Stimulated activated CD4-positive, alpha-beta T cell treated with anti-CD3 and anti-CD28 coated beads, Interleukin-1b, Interleukin-23, amount 100 ng/mL, for 24 hours (primary cell): ENCODE measurements around the gene PRKCD.

Experiments
- DNase-seq, 4 experiments: peaks; one replicate each; pipeline ENCODE4 v3.0.0-alpha.2; 2020; ENCODE audit warnings: low read depth in 4 of 4, low spot score in 1 of 4

The PRKCD gene

DNA sequence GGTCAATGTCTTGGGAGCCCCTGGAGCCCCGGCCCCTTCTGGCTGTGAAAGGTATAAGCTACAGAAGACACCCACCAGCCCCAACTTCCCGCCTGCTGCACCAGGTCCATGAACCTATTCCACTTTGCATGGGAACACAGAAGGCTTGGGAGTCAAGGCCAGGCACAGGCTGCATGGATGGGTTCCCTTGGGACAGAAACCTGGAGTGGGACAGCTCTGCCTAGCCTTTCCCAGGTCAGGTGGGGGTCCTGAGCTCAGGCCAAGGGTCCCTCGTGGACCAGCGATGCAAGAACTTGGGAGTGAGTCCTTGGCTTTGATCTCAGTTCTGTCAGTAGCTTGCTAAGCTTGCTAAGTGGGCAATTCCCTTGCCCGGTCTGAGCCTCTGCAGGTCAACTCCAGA lies 69.8 kb downstream of the PRKCD start:
- DNase-seq: no peak

GRCh38 chr3:53231532-53232511 lies 70.8 kb downstream of the PRKCD start:
- DNase-seq: no peak

- DNase-seq: no peak
Observed at GRCh38 chr3:53232641-53233377, 71.8 kb downstream of the PRKCD start.

DNA sequence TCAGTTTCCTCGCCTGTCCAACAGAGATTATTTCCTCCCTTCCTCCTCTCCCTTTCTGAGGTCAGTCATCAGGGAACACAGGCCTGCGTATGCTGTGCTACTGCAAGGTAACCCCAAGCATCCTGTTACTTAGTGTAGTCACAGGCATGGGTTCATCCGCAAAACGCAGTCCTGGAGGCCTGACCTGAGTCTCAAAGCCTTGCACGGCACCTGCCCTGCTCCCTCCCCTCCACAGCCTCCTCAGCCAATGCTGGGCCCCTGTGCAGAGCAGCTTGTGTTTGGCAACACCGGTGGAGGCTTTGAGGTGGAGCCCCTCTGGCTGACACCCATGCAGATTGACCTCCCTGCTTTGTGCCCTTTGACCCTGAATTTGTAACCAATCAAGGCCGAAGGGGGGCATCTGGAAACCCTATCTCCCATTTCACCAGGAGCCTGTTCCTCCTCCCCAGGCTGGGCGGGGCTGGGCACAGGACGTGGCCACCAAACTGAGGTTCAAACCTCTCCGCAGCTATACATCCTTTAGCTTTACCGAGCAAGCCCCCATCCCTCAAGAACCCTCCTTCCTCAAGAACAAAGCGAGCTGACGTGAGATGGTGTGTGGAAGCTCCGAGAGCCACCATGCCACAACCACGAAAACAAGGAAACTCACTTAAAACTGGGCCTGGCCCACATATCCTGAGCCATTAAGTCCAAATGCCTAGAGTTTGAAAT lies 73.3 kb downstream of the PRKCD start:
- DNase-seq: no peak

DNA sequence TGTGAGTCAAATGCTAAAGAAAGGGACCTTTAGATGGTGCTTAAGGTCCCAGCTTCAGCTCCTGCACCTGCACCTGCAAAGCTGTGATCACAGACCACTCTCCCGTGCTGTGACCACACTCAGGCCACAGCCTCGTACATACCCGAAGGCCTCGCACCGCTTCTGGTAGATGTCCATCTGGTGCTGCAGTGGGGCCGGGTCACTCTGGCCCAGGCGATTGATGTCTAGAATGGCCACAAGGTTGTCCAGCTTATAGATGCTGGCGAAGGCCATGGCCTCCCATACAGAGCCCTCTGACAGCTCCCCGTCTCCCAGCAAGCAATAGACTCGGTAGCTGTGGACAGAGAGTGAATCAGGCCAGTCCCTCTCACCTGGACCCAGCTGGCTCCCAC lies 73.8 kb downstream of the PRKCD start:
- DNase-seq: no peak

- no peak for DNase-seq
Observed at GRCh38 chr3:53235545-53235944, 74.5 kb downstream of the PRKCD start.

GRCh38 chr3:53236112-53236841 lies 75.3 kb downstream of the PRKCD start:
- no peak for DNase-seq

DNA sequence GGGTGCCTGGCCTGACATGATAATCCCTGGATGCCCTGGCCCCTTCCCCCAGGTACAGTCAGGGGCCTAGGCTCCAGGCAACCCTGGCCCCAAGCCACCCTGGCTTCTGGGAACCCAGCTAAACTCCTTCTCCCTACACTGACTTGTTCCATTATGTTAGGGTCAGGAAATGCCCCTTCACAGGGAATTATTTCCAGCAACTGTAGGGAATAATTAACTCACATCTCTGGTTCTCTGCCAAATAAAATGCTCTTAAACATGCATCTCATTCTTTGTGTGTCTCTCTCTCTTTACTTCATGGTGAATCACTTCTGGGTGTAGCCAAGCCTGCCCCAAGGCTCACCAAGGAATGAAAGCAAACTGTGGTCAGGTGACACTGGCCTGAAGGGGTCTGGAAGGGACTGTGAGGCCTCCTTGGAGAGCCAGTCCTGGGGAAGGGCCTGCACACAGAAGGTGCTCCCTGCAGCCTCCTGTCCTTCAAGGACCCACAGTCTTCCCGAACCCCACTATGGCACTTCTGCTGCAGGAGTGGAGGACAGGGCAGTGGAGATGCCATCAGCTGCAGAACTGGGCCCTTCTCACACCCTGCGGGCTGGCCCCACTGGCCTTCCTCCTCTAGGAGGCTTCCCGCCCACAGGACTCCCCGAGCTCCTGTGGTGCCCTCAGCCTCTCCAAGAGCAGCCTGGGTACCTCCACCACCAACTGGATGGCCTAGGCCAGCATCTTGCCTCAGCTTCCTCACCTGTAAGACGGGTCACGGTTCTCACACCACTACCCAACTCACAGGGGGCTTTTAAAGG lies 77.2 kb downstream of the PRKCD start:
- DNase-seq: no peak

DNA sequence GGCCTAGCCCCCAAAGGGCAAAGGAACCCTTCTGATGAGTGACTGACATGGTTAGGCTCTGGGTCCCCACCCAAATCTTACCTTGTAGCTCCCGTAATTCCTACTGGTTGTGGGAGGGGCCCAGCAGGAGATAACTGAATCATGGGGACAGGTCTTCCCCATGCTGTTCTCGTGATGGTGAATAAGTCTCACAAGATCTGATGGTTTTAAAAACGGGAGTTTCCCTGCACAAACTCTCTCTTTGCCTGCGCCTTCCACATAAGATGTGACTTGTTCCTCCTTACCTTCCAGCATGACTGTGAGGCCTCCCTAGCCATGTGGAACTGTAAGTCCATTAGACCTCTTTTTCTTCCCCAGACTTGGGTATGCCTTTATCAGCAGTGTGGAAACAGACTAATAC lies 77.9 kb downstream of the PRKCD start:
- DNase-seq: no peak

- DNase-seq: no peak
Observed at GRCh38 chr3:53239800-53240199, 78.8 kb downstream of the PRKCD start.

GRCh38 chr3:53240989-53241972 lies 80.3 kb downstream of the PRKCD start:
- DNase-seq: no peak

- no peak for DNase-seq
Observed at GRCh38 chr3:53242155-53242554, 81.1 kb downstream of the PRKCD start.
